ENCODE results near the gene ADAMTS18. TPM values are rescaled to one million over a fixed set of nuclear protein-coding genes. Genes with fewer than 3 reads are reported as not detected.

The ADAMTS18 gene
- polyA plus RNA-seq, 2 of the 4 experiments (the other 2 are of a cell fraction): 0.03 TPM; not detected in 1

DNA sequence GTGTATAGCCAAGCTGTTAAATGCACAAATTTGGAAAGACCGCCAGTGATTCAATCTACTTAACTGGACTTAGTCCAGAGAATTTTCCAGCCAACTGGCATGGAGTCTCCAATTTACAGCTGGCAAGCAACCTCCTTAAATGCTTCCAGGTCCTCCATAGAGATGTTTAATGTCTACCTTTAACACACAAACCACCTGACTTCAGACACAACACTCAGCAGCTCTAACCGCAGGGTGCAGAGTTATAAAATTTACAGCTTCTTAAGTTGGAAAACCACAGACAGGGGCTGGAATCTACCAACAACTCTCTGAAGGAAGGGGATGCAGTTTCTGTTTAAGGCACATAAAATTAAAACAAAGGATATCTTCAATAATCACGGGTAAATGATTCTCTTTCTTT is 128.8 kb downstream of the ADAMTS18 start:
- 88% methylated on average over 3 of the region's 3 CpGs for WGBS (ENCODE audit: missing lambda C conversion rate)
- no peak for ATAC-seq
- POLR2A ChIA-PET: no interaction called here
- H3K4me1 ChIP-seq: peaks cover 43% of the 10 kb centered on the region
- CTCF ChIA-PET: interaction anchor here (1.3 to 2.7 kb wide), 2 partner anchors 69 to 278 kb away, joined by 4 to 10 read pairs; no protein-coding TSS in a partner anchor
- TF ChIP-seq FOSB (CRISPR knock-in tag; IDR thresholded peaks at IDR 0.05): no peak
- TF ChIP-seq ZSCAN20 (CRISPR knock-in tag; IDR thresholded peaks at IDR 0.05): no peak
- TF ChIP-seq, protein P1, sequence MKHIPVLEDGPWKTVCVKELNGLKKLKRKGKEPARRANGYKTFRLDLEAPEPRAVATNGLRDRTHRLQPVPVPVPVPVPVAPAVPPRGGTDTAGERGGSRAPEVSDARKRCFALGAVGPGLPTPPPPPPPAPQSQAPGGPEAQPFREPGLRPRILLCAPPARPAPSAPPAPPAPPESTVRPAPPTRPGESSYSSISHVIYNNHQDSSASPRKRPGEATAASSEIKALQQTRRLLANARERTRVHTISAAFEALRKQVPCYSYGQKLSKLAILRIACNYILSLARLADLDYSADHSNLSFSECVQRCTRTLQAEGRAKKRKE (CRISPR knock-in tag; IDR thresholded peaks at IDR 0.05; ENCODE audit: low read depth): no peak
- TF ChIP-seq HOXB13 (CRISPR knock-in tag; IDR thresholded peaks at IDR 0.05; ENCODE audit: low read depth): no peak
- no peak overlapping the region for H3K27ac ChIP-seq
- H3K4me3 ChIP-seq: no peak overlapping the region
- H3K9me3 ChIP-seq: no peaks in the 10 kb centered on the region
- H3K4me2 ChIP-seq: no peak overlapping the region
- no peak for DNase-seq (ENCODE audit: low read depth in 1 of 2, low spot score in 1 of 2)
- FAIRE-seq: no peak

DNA sequence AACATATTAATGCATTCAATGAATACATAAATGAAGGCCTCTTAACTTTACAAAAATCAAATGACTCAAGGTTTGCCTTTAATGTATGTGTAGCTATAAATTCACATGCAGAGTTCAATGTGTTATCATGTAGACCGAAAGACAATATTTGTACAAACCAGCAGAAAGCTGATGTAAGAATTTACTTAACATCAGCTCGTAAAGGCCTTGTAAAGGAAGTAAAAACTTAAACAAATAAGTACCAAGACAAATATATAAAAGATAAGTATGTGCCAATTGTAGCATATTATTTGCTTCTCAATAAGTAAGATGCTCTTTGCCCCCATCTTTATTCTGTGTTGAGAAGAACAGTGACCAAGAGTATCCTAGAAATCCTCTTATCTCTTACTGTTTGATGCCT is 130.0 kb downstream of the ADAMTS18 start:
- FAIRE-seq: no peak
- TF ChIP-seq SMC3 (IDR thresholded peaks at IDR 0.05) (no peak), GATA3 (IDR thresholded peaks at IDR 0.05; ENCODE audit: borderline replicate concordance) (peak; percentile 76)
- POLR2A ChIA-PET: no interaction called here

GRCh38 chr16:77304134-77304533 is 130.7 kb downstream of the ADAMTS18 start:
- no peaks in the 10 kb centered on the region for H3K9me3 ChIP-seq
- FAIRE-seq: no peak
- no peak for DNase-seq (ENCODE audit: low read depth in 1 of 2, low spot score in 1 of 2)
- no peak for ATAC-seq
- H3K4me3 ChIP-seq: no peak overlapping the region
- H3K4me1 ChIP-seq: peaks cover 57% of the 10 kb centered on the region
- peak overlapping the region in 1 of 2 experiments; percentile 3; a peak in 1 of 6 replicates for H3K27ac ChIP-seq
- TF ChIP-seq ZNF302 (CRISPR knock-in tag; IDR thresholded peaks at IDR 0.05): no peak
- no peak for TF ChIP-seq HOXB13 (CRISPR knock-in tag; IDR thresholded peaks at IDR 0.05; ENCODE audit: low read depth)
- no peak for TF ChIP-seq KDM5A (IDR thresholded peaks at IDR 0.05)
- no peak for TF ChIP-seq ZC3H11A (IDR thresholded peaks at IDR 0.05)
- no peak for TF ChIP-seq HOXA7 (CRISPR knock-in tag; IDR thresholded peaks at IDR 0.05)
- no peak for TF ChIP-seq TP53 (CRISPR knock-in tag; IDR thresholded peaks at IDR 0.05)
- TF ChIP-seq RNF2 (IDR thresholded peaks at IDR 0.05; ENCODE audit: borderline replicate concordance, low read depth): no peak
- TF ChIP-seq, protein P2, sequence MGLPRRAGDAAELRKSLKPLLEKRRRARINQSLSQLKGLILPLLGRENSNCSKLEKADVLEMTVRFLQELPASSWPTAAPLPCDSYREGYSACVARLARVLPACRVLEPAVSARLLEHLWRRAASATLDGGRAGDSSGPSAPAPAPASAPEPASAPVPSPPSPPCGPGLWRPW (IDR thresholded peaks at IDR 0.05): no peak
- no peak for TF ChIP-seq PBX3 (IDR thresholded peaks at IDR 0.05)
- TF ChIP-seq NPAS2 (CRISPR knock-in tag; IDR thresholded peaks at IDR 0.05; ENCODE audit: borderline replicate concordance): no peak
- no peak for TF ChIP-seq HOXB5 (CRISPR knock-in tag; IDR thresholded peaks at IDR 0.05)
- TF ChIP-seq EP300 (IDR thresholded peaks at IDR 0.05): no peak
- TF ChIP-seq CBX8 (IDR thresholded peaks at IDR 0.05): no peak
- no peak for TF ChIP-seq NR3C1 (IDR thresholded peaks at IDR 0.05)
- TF ChIP-seq GATA3 (IDR thresholded peaks at IDR 0.05; ENCODE audit: borderline replicate concordance): no peak
- no peak for TF ChIP-seq E2F6 (IDR thresholded peaks at IDR 0.05; ENCODE audit: borderline replicate concordance, low read depth)
- TF ChIP-seq, protein P3, sequence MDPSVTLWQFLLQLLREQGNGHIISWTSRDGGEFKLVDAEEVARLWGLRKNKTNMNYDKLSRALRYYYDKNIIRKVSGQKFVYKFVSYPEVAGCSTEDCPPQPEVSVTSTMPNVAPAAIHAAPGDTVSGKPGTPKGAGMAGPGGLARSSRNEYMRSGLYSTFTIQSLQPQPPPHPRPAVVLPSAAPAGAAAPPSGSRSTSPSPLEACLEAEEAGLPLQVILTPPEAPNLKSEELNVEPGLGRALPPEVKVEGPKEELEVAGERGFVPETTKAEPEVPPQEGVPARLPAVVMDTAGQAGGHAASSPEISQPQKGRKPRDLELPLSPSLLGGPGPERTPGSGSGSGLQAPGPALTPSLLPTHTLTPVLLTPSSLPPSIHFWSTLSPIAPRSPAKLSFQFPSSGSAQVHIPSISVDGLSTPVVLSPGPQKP (IDR thresholded peaks at IDR 0.05; ENCODE audit: low read depth, low read length): no peak
- TF ChIP-seq RAD21 (conservative IDR thresholded peaks at IDR 0.05 in 1 of 2, IDR thresholded peaks at IDR 0.05 in 1 of 2): no peak
- no peak overlapping the region for H3K4me2 ChIP-seq
- POLR2A ChIA-PET: no interaction called here
- 93% methylated on average over 2 of the region's 2 CpGs for WGBS (ENCODE audit: missing lambda C conversion rate)
- CTCF ChIA-PET: interaction anchor here (0.8 to 1.4 kb wide), 2 partner anchors 68 to 281 kb away, joined by 4 to 6 read pairs; no protein-coding TSS in a partner anchor

More for the DNA sequence above, 130.0 kb downstream of the ADAMTS18 start:
- CTCF ChIA-PET: interaction anchor here (1.4 kb wide), 1 partner anchor 69 kb away, joined by 6 read pairs; no protein-coding TSS in a partner anchor
- DNase-seq (ENCODE audit: low read depth in 1 of 2, low spot score in 1 of 2): no peak
- no peak for ATAC-seq
- Histone ChIP-seq H3K4me3 (no peak overlapping the region), H3K27ac (no peak overlapping the region), H3K9me3 (no peaks in the 10 kb centered on the region), H3K4me1 (peaks cover 55% of the 10 kb centered on the region), H3K4me2 (no peak overlapping the region)
- WGBS (ENCODE audit: missing lambda C conversion rate): 26% methylated on average over 2 of the region's 2 CpGs
